Measurements from ENCODE around the gene SH3RF2.
"Not testable (repeated sequence)": the region's sequence is repeated elsewhere in the genome, so short reads cannot be mapped to it uniquely, and the experiment has no call there.

SH3RF2 gene

GRCh38 chr5:145936401-145937131 is at the start of gene SH3RF2:
SH3RF2 (plus strand) TSS chr5:145936578; CDS start chr5:145937929, 1,351 bp downstream.
- peak; percentile 57 for DNase-seq

- peak; percentile 51 for DNase-seq
These were observed 49.2 kb upstream of the SH3RF2 start for GRCh38 chr5:145887217-145887616.

- peak; percentile 79 for DNase-seq
These were observed 48.3 kb upstream of the SH3RF2 start for GRCh38 chr5:145887976-145888574.

- no peak for DNase-seq
These were observed 46.8 kb upstream of the SH3RF2 start for GRCh38 chr5:145889611-145890010.

GRCh38 chr5:145891378-145891777 is 45.0 kb upstream of the SH3RF2 start:
- DNase-seq, result not testable (repeated sequence)

GRCh38 chr5:145898171-145898570 is 38.2 kb upstream of the SH3RF2 start:
- no peak for DNase-seq

GRCh38 chr5:145902421-145902820 is 34.0 kb upstream of the SH3RF2 start:
- DNase-seq, result no peak

- peak; percentile 26 for DNase-seq
These were observed 33.3 kb upstream of the SH3RF2 start for GRCh38 chr5:145903113-145903512.

GRCh38 chr5:145903867-145904266 is 32.5 kb upstream of the SH3RF2 start:
- no peak for DNase-seq

- DNase-seq, result no peak
These were observed 31.6 kb upstream of the SH3RF2 start for GRCh38 chr5:145904743-145905142.

- no peak for DNase-seq
These were observed 30.0 kb upstream of the SH3RF2 start for GRCh38 chr5:145906401-145906800.

GRCh38 chr5:145908206-145908960 is 28.0 kb upstream of the SH3RF2 start:
- no peak for DNase-seq

GRCh38 chr5:145911164-145911563 is 25.2 kb upstream of the SH3RF2 start:
- no peak for DNase-seq

GRCh38 chr5:145912019-145912418 is 24.4 kb upstream of the SH3RF2 start:
- no peak for DNase-seq

GRCh38 chr5:145912594-145912993 is 23.8 kb upstream of the SH3RF2 start:
- DNase-seq, result no peak

GRCh38 chr5:145913701-145914100 is 22.7 kb upstream of the SH3RF2 start:
- DNase-seq, result no peak

- no peak for DNase-seq
These were observed 20.3 kb upstream of the SH3RF2 start for GRCh38 chr5:145915970-145916638.

GRCh38 chr5:145917288-145917687 is 19.1 kb upstream of the SH3RF2 start:
- DNase-seq, result no peak

- no peak for DNase-seq
These were observed 18.0 kb upstream of the SH3RF2 start for GRCh38 chr5:145918397-145918796.

- DNase-seq, result no peak
These were observed 17.0 kb upstream of the SH3RF2 start for GRCh38 chr5:145919413-145919812.

GRCh38 chr5:145920542-145921210 is 15.7 kb upstream of the SH3RF2 start:
- DNase-seq, result no peak

GRCh38 chr5:145921211-145921610 is 15.2 kb upstream of the SH3RF2 start:
- DNase-seq, result no peak

GRCh38 chr5:145922059-145922458 is 14.3 kb upstream of the SH3RF2 start:
- DNase-seq, result no peak
